Large intestine (tissue), 3 donors: Measurements from ENCODE around the gene TNRC6B. TPM values are rescaled to one million over a fixed set of nuclear protein-coding genes. Genes with fewer than 3 reads are reported as not detected.
"Not testable (repeated sequence)": the region's sequence is repeated elsewhere in the genome, so short reads cannot be mapped to it uniquely, and the experiment has no call there.

Experiments
- DNase-seq, 2 donors: peaks; one replicate each; pipeline versions ENCODE4 v3.0.0 to v3.0.0-alpha.2; 2013
- H3K27ac ChIP-seq: one replicate; pipeline ENCODE4 v1.5.1; 2013; ENCODE audit warnings: low read length
- H3K27me3 ChIP-seq: 2 replicates; pipeline ENCODE4 v1.6.1; 2013; ENCODE audit warnings: low read length; ENCODE audit not compliant: control insufficient read depth, insufficient read depth
- H3K36me3 ChIP-seq: 2 replicates; pipeline ENCODE4 v1.6.1; 2013; ENCODE audit warnings: low read length; ENCODE audit not compliant: control insufficient read depth, insufficient read depth
- H3K4me1 ChIP-seq: one replicate; pipeline ENCODE4 v1.6.1; 2013; ENCODE audit warnings: low read length; ENCODE audit not compliant: control insufficient read depth, insufficient read depth
- H3K4me3 ChIP-seq: one replicate; pipeline ENCODE4 v1.5.1; 2013; ENCODE audit warnings: low read length
- H3K9me3 ChIP-seq: one replicate; pipeline ENCODE4 v1.6.1; 2013; ENCODE audit warnings: mild to moderate bottlenecking, low read depth, low read length, moderate library complexity; ENCODE audit not compliant: control insufficient read depth
- WGBS: methylation state at CpG from one replicate; pipeline ENCODE4 v1.1.5; 2013; ENCODE audit warnings: low lambda C conversion rate; ENCODE audit not compliant: insufficient coverage; 5-methylcytosine and 5-hydroxymethylcytosine counted together
- polyA plus RNA-seq: library from polyadenylated mRNA; unstranded; fragments of 120-200 nt; gene quantifications from one replicate; pipeline ENCODE4 v1.2.1, GENCODE V29; 2013

Gene TNRC6B
- polyA plus RNA-seq, 1 donor, result 8.3 TPM

- no peak overlapping the region for H3K4me3 ChIP-seq
- no peaks in the 10 kb centered on the region for H3K4me1 ChIP-seq
- H3K9me3 ChIP-seq, result no peaks in the 10 kb centered on the region
- no peaks in the 10 kb centered on the region for H3K36me3 ChIP-seq
- H3K27me3 ChIP-seq, result no peaks in the 10 kb centered on the region
- DNase-seq, result no peak
- no peak overlapping the region for H3K27ac ChIP-seq
- no CpG with 5 or more reads among the region's 5 CpGs for WGBS
Observed at GRCh38 chr22:40376149-40376548, 198.4 kb downstream of the TNRC6B start.

- DNase-seq, result no peak
- no peak overlapping the region for H3K27ac ChIP-seq
- H3K27me3 ChIP-seq, result no peaks in the 10 kb centered on the region
- WGBS, result 83% methylated on average over 1 of the region's 2 CpGs
- H3K9me3 ChIP-seq, result no peaks in the 10 kb centered on the region
- H3K4me3 ChIP-seq, result no peak overlapping the region
- H3K4me1 ChIP-seq, result no peaks in the 10 kb centered on the region
- H3K36me3 ChIP-seq, result no peaks in the 10 kb centered on the region
Observed at GRCh38 chr22:40377931-40378330, 200.2 kb downstream of the TNRC6B start.

GRCh38 chr22:40378448-40378847, 200.7 kb downstream of the TNRC6B start:
- 92% methylated on average over 2 of the region's 11 CpGs for WGBS
- H3K27me3 ChIP-seq, H3K4me3 ChIP-seq, H3K36me3 ChIP-seq, DNase-seq, H3K9me3 ChIP-seq, H3K4me1 ChIP-seq, H3K27ac ChIP-seq: not testable (repeated sequence)

- Histone ChIP-seq H3K27ac (no peak overlapping the region), H3K4me1 (peaks cover 6% of the 10 kb centered on the region), H3K4me3 (no peak overlapping the region), H3K27me3 (no peaks in the 10 kb centered on the region), H3K36me3 (no peaks in the 10 kb centered on the region), H3K9me3 (no peaks in the 10 kb centered on the region)
- no peak for DNase-seq
- 100% methylated on average over 1 of the region's 3 CpGs for WGBS
Observed at GRCh38 chr22:40381461-40381860, 203.7 kb downstream of the TNRC6B start.

GRCh38 chr22:40383905-40384304, 206.2 kb downstream of the TNRC6B start:
- no peaks in the 10 kb centered on the region for H3K36me3 ChIP-seq
- H3K27me3 ChIP-seq, result no peaks in the 10 kb centered on the region
- DNase-seq, result no peak
- H3K4me3 ChIP-seq, result no peak overlapping the region
- H3K9me3 ChIP-seq, result no peaks in the 10 kb centered on the region
- no peak overlapping the region for H3K27ac ChIP-seq
- WGBS, result 100% methylated on average over 1 of the region's 3 CpGs
- H3K4me1 ChIP-seq, result peaks cover 19% of the 10 kb centered on the region

GRCh38 chr22:40385036-40385782, 207.5 kb downstream of the TNRC6B start:
- peak; percentile 14 to 56 for DNase-seq
- no peaks in the 10 kb centered on the region for H3K36me3 ChIP-seq
- H3K4me1 ChIP-seq, result peaks cover 19% of the 10 kb centered on the region
- no peak overlapping the region for H3K4me3 ChIP-seq
- peak overlapping the region; percentile 2 for H3K27ac ChIP-seq
- no peaks in the 10 kb centered on the region for H3K9me3 ChIP-seq
- 25% methylated on average over 4 of the region's 10 CpGs for WGBS
- no peaks in the 10 kb centered on the region for H3K27me3 ChIP-seq

Other genes starting within 250 kb of the TNRC6B start
- 0.21 TPM for gene TMA7B, start 217.5 kb upstream of the TNRC6B start, polyA plus RNA-seq
- gene FAM83F, start 183.0 kb upstream of the TNRC6B start, polyA plus RNA-seq, result 10.7 TPM
- 83.9 TPM for gene ADSL, start 168.6 kb downstream of the TNRC6B start, polyA plus RNA-seq
- gene SGSM3, start 192.7 kb downstream of the TNRC6B start, polyA plus RNA-seq, result 66.5 TPM